H1 (cell line): ENCODE measurements around the gene COL28A1. TPM values are rescaled to one million over a fixed set of nuclear protein-coding genes. Genes with fewer than 3 reads are reported as not detected.

ENCODE experiments used
- CTCF ChIA-PET: fragments of 300-600 bp; sonication (Branson Sonifier 250); formaldehyde crosslinking; loops from one replicate; lab custom pipeline; 2021; ENCODE audit not compliant: partially characterized antibody; lab: Charles Lee
- POLR2A ChIA-PET: fragments of 300-600 bp; sonication (Branson Sonifier 250); formaldehyde crosslinking; loops from one replicate; lab custom pipeline; 2021; ENCODE audit warnings: inconsistent platforms; ENCODE audit not compliant: partially characterized antibody; lab: Charles Lee
- DNase-seq, 2 experiments: peaks; one replicate each; pipeline versions ENCODE4 v3.0.0 to v3.0.0-alpha.2; 2010 to 2022; ENCODE audit warnings: low spot score in 2 of 2, low read depth in 1 of 2, mixed read lengths in 1 of 2
- FAIRE-seq: peaks from 2 replicates; lab custom pipeline; 2011; peaks lifted over from hg19 to GRCh38; lab: Jason Lieb, UNC
- H2AFZ ChIP-seq: 2 replicates; pipeline ENCODE4 v1.8.1; 2012; ENCODE audit warnings: low read length, inconsistent platforms
- H2AK5ac ChIP-seq: 2 replicates; pipeline ENCODE4 v1.6.1; 2013; ENCODE audit warnings: low read depth, low read length
- H2BK120ac ChIP-seq: replicated peaks from 2 replicates; pipeline ENCODE3; 2013; ENCODE audit warnings: low read depth, low read length, inconsistent platforms
- H2BK12ac ChIP-seq: 2 replicates; pipeline ENCODE4 v1.6.1; 2013; ENCODE audit warnings: low read depth, low read length
- H2BK15ac ChIP-seq: 2 replicates; pipeline ENCODE4 v1.6.1; 2013; ENCODE audit warnings: low read length
- H2BK20ac ChIP-seq: 2 replicates; pipeline ENCODE4 v1.6.1; 2013; ENCODE audit warnings: low read length
- H2BK5ac ChIP-seq: 2 replicates; pipeline ENCODE4 v1.6.1; 2013; ENCODE audit warnings: low read depth, low read length
- H3K14ac ChIP-seq: 2 replicates; pipeline ENCODE4 v1.6.1; 2013; ENCODE audit warnings: inconsistent platforms; ENCODE audit not compliant: insufficient read length
- H3K18ac ChIP-seq: 2 replicates; pipeline ENCODE4 v1.6.1; 2013; ENCODE audit warnings: low read length; ENCODE audit errors: extremely low read depth
- H3K23ac ChIP-seq: 2 replicates; pipeline ENCODE4 v1.6.1; 2013; ENCODE audit warnings: inconsistent platforms; ENCODE audit not compliant: insufficient read length
- H3K23me2 ChIP-seq: 2 replicates; pipeline ENCODE4 v1.6.1; 2013; ENCODE audit warnings: low read depth, low read length
- H3K27ac ChIP-seq: 2 replicates; pipeline ENCODE4 v1.6.1; 2011; ENCODE audit warnings: low read depth, low read length, inconsistent platforms
- H3K27me3 ChIP-seq, 4 experiments: replicated peaks in 1 of 4; 1 replicate in 1 of 4; 2 replicates in 3 of 4; pipeline versions ENCODE4 v1.6.1 to v1.8.1; 2011 to 2013; ENCODE audit warnings: low read length in 3 of 4, mild to moderate bottlenecking in 3 of 4, inconsistent platforms in 2 of 4, mixed read lengths in 2 of 4, moderate library complexity in 1 of 4; ENCODE audit not compliant: control insufficient read depth in 3 of 4, insufficient read depth in 3 of 4; ENCODE audit errors: extremely low read depth in 1 of 4
- H3K36me3 ChIP-seq, 4 experiments: 2 replicates each; pipeline versions ENCODE4 v1.6.1 to v1.8.1; 2011 to 2013; ENCODE audit warnings: mild to moderate bottlenecking in 4 of 4, low read length in 3 of 4, moderate library complexity in 2 of 4, control low read depth in 1 of 4, inconsistent platforms in 1 of 4; ENCODE audit not compliant: insufficient read depth in 4 of 4, control insufficient read depth in 2 of 4
- H3K4ac ChIP-seq: replicated peaks from 2 replicates; pipeline ENCODE3; 2013; ENCODE audit warnings: low read length, low read depth, mixed read lengths, inconsistent platforms; ENCODE audit not compliant: insufficient read length
- H3K4me1 ChIP-seq, 4 experiments: replicated peaks in 1 of 4; 1 replicate in 1 of 4; 2 replicates in 3 of 4; pipeline versions ENCODE4 v1.6.1 to v1.8.1; 2011 to 2013; ENCODE audit warnings: low read length in 3 of 4, inconsistent platforms in 2 of 4, mixed read lengths in 1 of 4; ENCODE audit not compliant: insufficient read depth in 4 of 4, control insufficient read depth in 3 of 4
- H3K4me2 ChIP-seq, 2 experiments: 2 replicates each; pipeline versions ENCODE4 v1.6.1 to v1.8.1; 2011 to 2013; ENCODE audit warnings: low read depth in 2 of 2, low read length in 2 of 2, control low read depth in 1 of 2, inconsistent platforms in 1 of 2, mild to moderate bottlenecking in 1 of 2; ENCODE audit not compliant: insufficient read depth in 1 of 2
- H3K4me3 ChIP-seq, 4 experiments: fragments of 200-600, 300-600 bp in 1 of 4; sonication (generic), shearing (Covaris generic), sonication (Bioruptor Twin) in 1 of 4; 2 replicates each; pipeline versions ENCODE4 v1.5.1 to v1.8.1; 2011 to 2016; ENCODE audit warnings: low read length in 4 of 4, low read depth in 3 of 4, control low read depth in 2 of 4, inconsistent platforms in 2 of 4, mild to moderate bottlenecking in 2 of 4, mixed read lengths in 1 of 4, moderate library complexity in 1 of 4; ENCODE audit not compliant: insufficient read depth in 2 of 4; ENCODE audit errors: extremely low read depth in 1 of 4
- H3K56ac ChIP-seq: replicated peaks from 2 replicates; pipeline ENCODE3; 2013; ENCODE audit warnings: low read depth, mild to moderate bottlenecking, mixed read lengths, low read length, inconsistent platforms; ENCODE audit not compliant: insufficient read length
- H3K79me1 ChIP-seq: 2 replicates; pipeline ENCODE4 v1.6.1; 2013; ENCODE audit warnings: low read depth, low read length, control low read depth
- H3K79me2 ChIP-seq, 2 experiments: 2 replicates each; pipeline versions ENCODE4 v1.6.1 to v1.8.1; 2012 to 2013; ENCODE audit warnings: low read length in 2 of 2, mild to moderate bottlenecking in 2 of 2, inconsistent platforms in 1 of 2; ENCODE audit not compliant: insufficient read depth in 2 of 2, control insufficient read depth in 1 of 2
- H3K9ac ChIP-seq, 4 experiments: replicated peaks in 1 of 4; 1 replicate in 1 of 4; 2 replicates in 3 of 4; pipeline versions ENCODE4 v1.6.1 to v1.8.1; 2011 to 2013; ENCODE audit warnings: low read depth in 3 of 4, low read length in 3 of 4, control low read depth in 2 of 4, mild to moderate bottlenecking in 2 of 4, moderate library complexity in 2 of 4, inconsistent platforms in 1 of 4; ENCODE audit errors: extremely low read depth in 1 of 4
- H3K9me3 ChIP-seq, 2 experiments: 2 replicates each; pipeline versions ENCODE4 v1.6.1 to v1.8.1; 2012 to 2013; ENCODE audit warnings: mild to moderate bottlenecking in 2 of 2, moderate library complexity in 2 of 2, control low read depth in 1 of 2, inconsistent platforms in 1 of 2, low read depth in 1 of 2, low read length in 1 of 2, mixed read lengths in 1 of 2; ENCODE audit not compliant: insufficient read depth in 2 of 2
- H4K20me1 ChIP-seq, 2 experiments: replicated peaks in 1 of 2; 2 replicates each; pipeline versions ENCODE3 to v1.8.1; 2011 to 2013; ENCODE audit warnings: inconsistent platforms in 2 of 2, low read length in 2 of 2, mild to moderate bottlenecking in 1 of 2; ENCODE audit not compliant: insufficient read depth in 2 of 2, control insufficient read depth in 1 of 2
- H4K5ac ChIP-seq: 2 replicates; pipeline ENCODE4 v1.6.1; 2013; ENCODE audit warnings: low read length, low read depth, mixed read lengths, inconsistent platforms; ENCODE audit not compliant: insufficient read length
- H4K8ac ChIP-seq: 2 replicates; pipeline ENCODE4 v1.8.0; 2013; ENCODE audit warnings: mild to moderate bottlenecking, moderate library complexity, low read length, inconsistent platforms; ENCODE audit not compliant: insufficient read depth; ENCODE audit errors: extremely low read depth
- H4K91ac ChIP-seq: replicated peaks from 2 replicates; pipeline ENCODE3; 2013; ENCODE audit warnings: low read length, mixed read lengths, inconsistent platforms; ENCODE audit not compliant: insufficient read length
- USF2 ChIP-seq: IDR thresholded peaks from 2 replicates; pipeline ENCODE4 v1.6.1; 2011; ENCODE audit warnings: low read length, improper control_type of control experiment
- WGBS, 2 experiments: shearing (Covaris generic) in 1 of 2; methylation state at CpG; one replicate each; pipeline versions ENCODE4 v1.1.6 to v1.1.7; 2013 to 2015; ENCODE audit warnings: low lambda C conversion rate in 2 of 2, mixed read lengths in 2 of 2, inconsistent platforms in 1 of 2, low coverage in 1 of 2, missing lambda C conversion rate in 1 of 2; ENCODE audit not compliant: insufficient replicate concordance in 2 of 2, insufficient coverage in 1 of 2, insufficient read length in 1 of 2; ENCODE audit errors: extremely low coverage in 1 of 2, missing lambda C conversion rate in 1 of 2; 5-methylcytosine and 5-hydroxymethylcytosine counted together
- polyA plus RNA-seq, 7 experiments: library from polyadenylated mRNA; depleted of rRNA in 3 of 7; stranded (reverse) in 5 of 7; unstranded in 2 of 7; fragments of >200 nt in 5 of 7; fragments of 200-250 nt in 2 of 7; gene quantifications; 1 replicate in 5 of 7; 2 replicates in 1 of 7; 4 replicates in 1 of 7; pipeline versions ENCODE4 v1.2.1 to v1.2.3, GENCODE V29; 2011 to 2013; ENCODE audit warnings: missing spikeins in 2 of 7, mixed read lengths in 2 of 7
- total RNA-seq: library from RNA; stranded (reverse); fragmentation: NEBNext Ultra II Directional; extraction: Animal tissue kit (Norgen Biotek cat#: 25700); gene quantifications from 2 replicates; pipeline ENCODE4 v1.2.1, GENCODE V29; 2021

COL28A1 gene
- total and polyA plus RNA-seq, 2 of the 8 experiments (the other 6 are each of a cell fraction or from before 2014, with no cell fraction given) = 0.22 to 0.38 TPM

GRCh38 chr7:7496311-7496710, 39.4 kb downstream of the COL28A1 start:
- FAIRE-seq = no peak
- Histone ChIP-seq H3K23ac (no peak overlapping the region), H2BK5ac (no peak overlapping the region), H3K27ac (no peak overlapping the region), H2BK120ac (no peak overlapping the region), H3K18ac (no peak overlapping the region), H3K56ac (no peak overlapping the region), H4K5ac (no peak overlapping the region), H2AFZ (no peak overlapping the region), H3K4me3 (no peak overlapping the region), H3K9ac (no peak overlapping the region), H3K36me3 (no peaks in the 10 kb centered on the region), H4K20me1 (no peaks in the 10 kb centered on the region), H2BK12ac (no peak overlapping the region), H3K4me1 (no peaks in the 10 kb centered on the region), H2BK15ac (no peak overlapping the region), H3K9me3 (no peaks in the 10 kb centered on the region), H2AK5ac (no peak overlapping the region), H3K79me2 (no peaks in the 10 kb centered on the region), H3K14ac (no peak overlapping the region), H3K4ac (no peak overlapping the region), H4K91ac (no peak overlapping the region), H3K23me2 (no peaks in the 10 kb centered on the region), H4K8ac (no peak overlapping the region), H3K27me3 (no peaks in the 10 kb centered on the region), H3K4me2 (no peak overlapping the region), H3K79me1 (no peaks in the 10 kb centered on the region), H2BK20ac (no peak overlapping the region)
- 94% methylated on average over 2 of the region's 2 CpGs; no CpG with 5 or more reads in 1 of the 2 experiments for WGBS, 2 experiments
- ChIA-PET CTCF (no interaction called here), POLR2A (no interaction called here)
- no peak for DNase-seq
- no peak for TF ChIP-seq USF2
